Stimulated activated CD4-positive, alpha-beta T cell treated with anti-CD3 and anti-CD28 coated beads, Interleukin-4, amount 100 ng/mL, for 4 hours (primary cell): ENCODE data around the gene LGR4.
"Not testable (repeated sequence)": the region's sequence is repeated elsewhere in the genome, so short reads cannot be mapped to it uniquely, and the experiment has no call there.

Experiments
- DNase-seq, 2 experiments: peaks; one replicate each; pipeline ENCODE4 v3.0.0-alpha.2; 2020

LGR4 gene

DNA sequence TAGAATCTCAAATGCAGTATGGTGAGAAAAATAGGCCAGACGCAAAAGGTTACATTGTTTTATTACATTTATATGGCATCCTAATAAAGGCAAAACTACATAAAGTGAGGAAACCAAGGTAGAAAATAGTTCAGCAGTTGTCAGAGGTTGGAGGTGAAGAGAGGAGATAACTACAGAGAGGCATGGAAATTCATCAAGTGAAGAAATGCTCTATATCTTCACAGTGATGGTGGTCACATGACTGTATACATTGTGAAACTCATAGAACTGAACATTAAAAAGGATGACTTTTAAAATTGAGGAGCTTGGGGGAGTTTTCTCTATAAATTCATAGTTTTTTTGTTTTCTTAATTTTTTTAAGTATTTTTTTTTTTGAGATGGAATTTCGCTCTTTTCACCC is 14.4 kb downstream of the LGR4 start:
- no peak for DNase-seq

DNA sequence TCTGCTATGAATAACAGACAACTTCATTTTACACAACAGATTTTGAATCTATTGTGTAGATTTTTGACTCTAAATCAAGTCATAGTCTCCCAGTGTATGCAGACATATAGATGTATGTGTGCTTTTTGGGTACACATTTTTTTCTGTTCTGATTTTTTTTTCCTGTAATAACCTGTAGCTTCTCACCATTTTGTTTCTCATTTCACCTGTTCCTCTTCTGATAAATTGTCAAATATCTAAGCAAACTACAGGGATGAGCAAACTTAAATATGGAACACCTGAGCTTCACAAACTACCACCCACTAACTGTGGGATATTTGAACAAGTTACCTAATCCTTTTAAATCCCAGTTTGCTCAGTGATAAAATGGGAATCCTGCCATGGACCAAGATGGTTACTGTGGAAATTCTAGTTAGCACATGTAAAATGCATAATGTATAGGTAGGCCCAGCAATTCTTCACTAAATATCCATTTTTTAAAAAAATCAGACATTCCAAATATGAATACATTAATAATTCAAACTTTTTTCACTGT is 15.7 kb downstream of the LGR4 start:
- DNase-seq, result no peak

DNA sequence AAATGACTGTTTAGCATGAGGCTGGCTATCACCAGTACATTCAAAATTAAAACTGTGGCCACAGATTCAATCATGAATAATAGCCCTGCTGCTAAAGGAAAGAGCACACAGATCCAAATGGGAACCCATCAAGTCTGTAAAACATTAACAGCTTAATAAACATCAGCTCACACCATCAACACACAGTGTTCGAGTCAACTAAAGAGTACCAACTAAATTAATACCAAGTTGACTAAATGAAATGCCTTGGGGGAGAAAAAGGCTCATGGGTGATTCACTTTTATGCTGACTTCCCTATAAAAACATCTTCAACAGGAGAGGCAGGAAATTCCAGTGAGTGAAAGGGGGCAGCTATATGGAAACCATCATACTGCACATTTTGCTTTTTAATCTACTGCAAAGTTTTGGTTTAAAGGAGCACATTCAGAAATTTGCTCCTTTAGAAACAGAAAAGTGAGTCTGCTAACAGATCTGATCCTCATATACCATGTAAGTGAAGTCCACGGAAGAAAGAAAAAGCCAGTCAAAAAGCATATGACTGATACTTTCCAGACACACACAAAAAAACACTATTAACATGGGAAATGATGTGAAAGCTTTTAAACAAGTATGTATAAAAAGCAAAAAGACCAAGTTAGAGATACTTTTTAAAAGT is 16.3 kb downstream of the LGR4 start:
- no peak for DNase-seq

DNA sequence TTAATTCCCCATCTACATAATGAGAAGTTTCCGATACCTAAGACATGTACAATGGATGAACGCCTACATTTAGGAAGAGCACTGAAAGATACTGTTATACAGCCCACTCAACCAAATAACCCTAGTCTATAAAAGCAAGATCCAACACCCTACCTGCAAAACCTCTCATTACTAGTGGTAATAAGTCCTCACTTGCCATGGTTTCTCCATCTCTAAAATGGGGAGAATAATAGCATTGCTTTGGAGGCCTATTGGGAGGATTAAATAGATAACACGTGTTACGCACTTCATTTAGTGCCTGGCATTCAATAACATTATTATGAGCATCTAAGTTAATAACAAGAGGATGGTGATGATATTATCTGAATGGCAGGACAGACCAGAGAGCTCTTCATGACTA is 16.9 kb downstream of the LGR4 start:
- DNase-seq, result no peak

DNA sequence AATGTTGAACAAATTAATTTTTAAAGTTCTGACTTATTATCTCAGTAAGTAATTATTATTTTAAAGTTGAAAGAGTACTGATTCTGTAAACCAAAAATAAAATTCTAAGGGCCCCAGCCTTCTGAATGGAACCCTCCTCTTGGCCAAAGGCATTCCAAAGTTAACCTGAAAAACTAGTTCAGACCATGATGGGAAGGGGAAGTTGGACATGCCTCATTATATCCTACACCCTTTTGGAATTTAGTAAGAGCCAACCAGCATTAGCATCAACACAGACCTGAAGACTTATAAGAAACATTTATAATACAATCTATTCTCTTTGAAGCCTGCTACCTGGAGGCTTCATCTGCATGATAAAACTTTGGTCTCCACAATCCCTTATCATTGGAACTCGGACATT is 18.9 kb downstream of the LGR4 start:
- DNase-seq, result no peak

DNA sequence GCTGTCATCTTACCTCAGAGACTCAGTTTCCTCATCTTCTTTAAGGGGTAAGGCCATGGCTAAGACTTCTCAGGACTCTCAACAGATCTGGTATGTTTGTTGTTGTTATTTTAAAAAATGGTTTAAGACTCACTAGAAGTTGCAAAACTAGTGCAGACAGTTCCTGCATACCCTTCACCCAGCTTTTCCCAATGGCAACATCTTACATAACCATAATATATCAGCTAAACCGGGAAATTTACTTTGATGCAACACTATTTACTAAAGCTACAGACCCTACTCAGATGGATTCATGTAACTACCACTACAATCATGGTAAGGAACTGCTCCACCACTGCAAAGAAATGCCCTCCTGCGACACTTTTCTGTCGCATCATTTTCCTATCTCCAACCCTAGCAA is 20.4 kb downstream of the LGR4 start:
- DNase-seq, result no peak

DNA sequence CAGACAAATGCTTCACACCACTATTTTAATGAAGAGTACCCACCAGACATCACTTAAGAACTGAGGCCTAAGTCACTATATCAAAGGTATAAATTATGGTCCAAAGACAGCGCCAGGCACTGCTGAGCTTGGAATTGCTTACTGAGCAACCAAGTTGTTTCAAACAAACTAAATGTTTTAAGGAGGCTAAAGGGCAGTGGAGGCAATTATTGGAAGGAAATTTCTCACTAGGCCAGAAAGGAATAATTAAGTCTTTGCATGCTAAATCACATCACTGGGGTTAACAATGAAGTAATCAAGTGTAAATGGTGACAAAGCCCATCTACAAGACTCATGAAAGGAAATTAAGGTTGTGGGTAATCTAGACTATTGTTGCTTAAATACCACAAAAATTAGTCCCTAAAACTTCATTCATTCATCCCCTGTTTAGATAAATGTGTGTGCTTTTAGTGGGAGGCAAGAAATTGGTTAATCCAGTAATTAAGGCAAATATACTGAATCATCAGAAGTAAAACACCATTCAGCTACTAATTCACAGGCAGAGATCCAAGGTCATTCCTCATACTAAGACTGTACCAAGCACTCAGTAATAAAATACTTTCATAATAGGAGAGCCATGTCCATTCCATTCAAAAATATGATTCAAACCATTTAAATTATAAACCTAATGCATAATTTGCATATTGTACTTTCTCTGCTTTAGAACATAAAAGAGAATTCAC is 21.2 kb downstream of the LGR4 start:
- DNase-seq, result no peak

DNA sequence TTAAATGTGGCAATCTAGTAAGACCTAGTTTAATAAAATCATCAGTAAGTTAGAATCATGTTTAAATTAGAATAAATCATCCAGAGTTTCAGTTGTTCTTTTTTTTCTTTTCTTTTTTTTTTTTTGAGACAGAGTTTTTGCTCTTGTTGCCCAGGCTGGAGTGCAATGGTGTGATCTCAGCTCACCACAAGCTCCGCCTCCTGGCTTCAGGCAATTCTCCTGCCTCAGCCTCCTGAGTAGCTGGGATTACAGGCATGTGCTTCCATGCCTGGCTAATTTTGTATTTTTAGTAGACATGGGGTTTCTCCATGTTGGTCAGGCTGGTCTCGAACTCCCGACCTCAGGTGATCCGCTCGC is 24.4 kb downstream of the LGR4 start:
- DNase-seq, result not testable (repeated sequence)

DNA sequence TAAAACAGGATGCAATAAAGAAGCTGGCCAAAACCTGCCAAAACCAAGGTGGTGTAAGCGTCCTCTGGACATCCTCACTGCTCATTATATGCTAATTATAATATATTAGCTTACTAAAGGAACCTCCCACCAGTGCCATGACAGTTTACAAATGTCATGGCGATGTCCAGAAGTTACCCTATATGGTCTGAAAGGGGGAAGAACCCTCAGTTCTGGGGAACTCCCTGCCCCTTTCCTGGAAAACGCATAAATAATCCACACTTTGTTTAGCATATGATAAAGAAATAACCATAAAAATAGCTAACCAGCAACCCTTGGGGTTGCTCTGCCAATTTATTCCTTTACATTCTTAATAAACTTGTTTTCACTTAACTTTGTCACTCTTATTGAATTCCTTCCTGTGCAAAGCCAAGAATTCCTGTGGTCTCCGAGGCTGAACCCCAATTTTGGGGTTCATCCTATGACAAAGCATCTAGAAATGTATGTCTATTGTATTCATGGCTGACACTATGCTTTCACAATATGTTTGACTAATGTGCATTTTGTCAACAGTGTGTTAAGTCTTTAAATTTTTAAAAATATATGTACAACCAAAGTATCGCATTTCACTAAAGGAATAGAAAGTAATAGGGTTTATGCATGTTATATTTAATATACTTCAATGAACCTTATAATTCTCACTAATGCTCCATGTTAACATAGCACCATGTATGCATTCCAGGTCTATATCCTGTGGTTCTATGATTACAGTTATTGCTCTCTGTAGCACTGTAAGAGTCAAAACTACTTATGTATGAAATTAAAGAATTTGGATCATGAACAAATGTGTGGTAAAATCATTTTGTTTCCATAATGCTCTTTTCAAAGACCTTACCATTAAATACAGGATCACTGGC is 25.1 kb downstream of the LGR4 start:
- DNase-seq, result no peak

DNA sequence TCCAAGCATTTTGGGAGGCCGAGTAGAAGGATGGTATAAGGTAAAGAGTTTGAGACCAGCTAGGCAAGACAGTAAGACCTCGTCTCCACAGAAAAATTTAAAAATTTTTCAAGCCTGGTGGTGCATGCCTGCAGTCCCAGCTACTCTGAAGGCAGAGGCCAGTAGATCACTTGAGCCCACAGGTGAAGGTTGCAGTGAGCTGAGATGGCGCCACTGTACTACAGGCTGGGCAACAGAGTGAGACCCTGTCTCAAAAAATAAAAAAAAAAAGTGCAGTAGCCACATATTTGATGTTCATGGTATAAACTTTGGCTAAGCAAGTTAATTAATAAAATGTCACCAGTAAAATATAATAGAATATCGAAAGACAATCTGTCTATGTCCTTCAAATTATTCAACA is 27.0 kb downstream of the LGR4 start:
- DNase-seq, result no peak

DNA sequence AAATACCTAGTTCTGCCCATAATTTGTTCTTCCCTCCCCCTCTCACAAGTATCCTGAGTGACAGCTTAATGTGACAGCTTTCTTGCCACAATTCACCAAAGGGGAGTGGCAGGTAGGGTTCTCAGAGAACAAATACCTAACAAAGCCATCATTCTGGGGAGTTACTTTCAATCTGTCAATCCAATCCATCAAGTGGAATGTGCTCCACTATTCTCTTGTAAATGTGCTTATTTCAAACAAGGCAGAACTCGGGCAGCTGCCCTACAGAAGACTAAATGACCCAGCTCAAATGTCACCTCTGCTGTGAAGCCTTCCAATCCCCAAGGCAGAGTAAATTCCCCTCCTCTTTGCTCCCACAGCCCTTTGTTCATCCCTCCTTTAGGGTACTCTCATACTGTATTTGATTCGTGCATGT is 27.8 kb downstream of the LGR4 start:
- DNase-seq, result no peak

DNA sequence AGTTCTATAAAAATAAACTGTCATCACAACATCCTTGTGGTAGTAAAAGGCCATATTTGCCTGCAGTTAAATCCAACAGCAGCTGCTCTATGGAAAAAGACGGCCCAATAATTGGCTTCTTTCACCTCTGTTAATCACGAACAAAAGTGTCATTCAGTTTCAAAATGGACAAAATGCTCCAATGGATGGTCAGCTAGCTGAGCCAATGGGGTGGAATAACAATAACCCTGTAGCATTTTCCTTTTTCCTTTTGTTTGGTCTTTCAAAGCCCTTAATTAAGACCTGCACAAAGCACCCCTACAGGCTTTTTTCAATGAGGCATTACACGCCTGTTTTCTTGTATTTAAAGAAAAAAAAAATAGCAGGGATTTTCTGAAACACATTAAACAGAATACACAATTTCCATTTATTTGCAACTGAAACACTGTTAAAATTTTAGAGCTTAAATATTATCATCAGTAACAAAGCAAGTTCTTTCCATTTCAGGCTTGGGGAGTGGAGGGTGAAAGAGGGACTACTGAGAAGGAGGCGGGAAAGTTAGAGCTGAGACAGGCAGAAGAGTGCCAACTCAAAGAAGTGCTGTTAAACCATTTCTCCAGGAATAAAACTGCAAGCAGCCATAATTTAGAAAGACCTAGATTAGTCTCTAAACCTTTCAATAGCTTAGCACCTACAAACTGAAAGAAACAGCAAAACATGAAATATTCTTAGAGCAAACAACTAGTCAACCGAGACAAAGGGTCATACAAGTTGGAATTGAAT is 28.7 kb downstream of the LGR4 start:
- no peak for DNase-seq

DNA sequence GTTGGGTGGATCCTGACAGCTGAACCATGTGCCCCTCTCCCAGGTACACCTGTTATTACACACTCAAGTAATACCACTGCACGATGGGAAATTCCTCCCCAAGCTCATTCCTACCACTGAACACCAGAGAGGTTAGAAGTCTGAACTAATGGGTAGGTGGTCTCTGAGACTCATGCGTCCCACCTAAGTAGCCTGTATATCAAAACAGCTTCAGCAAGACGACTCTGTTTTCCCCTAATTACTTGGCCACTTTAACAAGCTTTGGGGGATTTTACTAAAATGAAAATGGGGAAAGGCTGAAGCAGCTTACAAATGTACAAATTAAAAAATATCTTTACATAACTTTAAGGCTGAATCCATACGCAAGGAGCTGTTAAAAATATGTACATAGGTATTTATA is 29.4 kb downstream of the LGR4 start:
- DNase-seq, result no peak

DNA sequence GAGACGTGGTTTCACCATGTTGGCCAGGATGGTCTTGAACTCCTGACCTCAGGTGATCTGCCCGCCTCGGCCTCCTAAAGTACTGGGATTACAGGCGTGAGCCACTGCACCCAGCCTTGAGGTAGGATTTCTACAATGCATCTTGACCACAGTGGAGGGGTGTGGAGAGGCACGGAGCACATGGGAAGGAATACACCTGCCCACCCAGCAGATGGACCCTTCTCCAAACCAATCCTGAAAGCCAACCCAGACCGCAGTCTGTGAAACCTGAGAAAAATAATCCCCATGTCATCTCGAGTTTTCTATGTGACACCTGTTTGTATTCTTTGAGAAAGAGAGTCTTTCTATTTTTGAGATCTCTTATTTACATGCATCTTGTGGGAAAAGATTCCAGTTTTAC is 32.5 kb downstream of the LGR4 start:
- no peak for DNase-seq

DNA sequence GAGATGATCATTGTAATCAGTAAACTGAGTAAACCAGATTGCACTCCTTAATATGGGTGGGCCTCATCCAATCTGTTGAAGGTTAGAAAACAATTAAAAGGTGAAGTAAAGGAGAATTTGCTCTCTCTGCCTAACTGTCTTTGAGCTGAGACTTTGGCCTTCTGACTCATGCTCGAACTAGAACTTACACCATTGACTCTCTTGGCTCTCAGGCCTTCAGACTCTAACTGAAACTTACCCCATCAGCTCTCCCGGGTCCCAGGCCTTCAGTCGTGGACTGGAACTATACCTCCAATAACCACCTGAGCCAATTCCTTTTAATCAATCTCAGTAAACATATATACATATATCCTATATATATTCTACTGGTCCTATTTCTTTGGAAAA is 34.0 kb downstream of the LGR4 start:
- no peak for DNase-seq

DNA sequence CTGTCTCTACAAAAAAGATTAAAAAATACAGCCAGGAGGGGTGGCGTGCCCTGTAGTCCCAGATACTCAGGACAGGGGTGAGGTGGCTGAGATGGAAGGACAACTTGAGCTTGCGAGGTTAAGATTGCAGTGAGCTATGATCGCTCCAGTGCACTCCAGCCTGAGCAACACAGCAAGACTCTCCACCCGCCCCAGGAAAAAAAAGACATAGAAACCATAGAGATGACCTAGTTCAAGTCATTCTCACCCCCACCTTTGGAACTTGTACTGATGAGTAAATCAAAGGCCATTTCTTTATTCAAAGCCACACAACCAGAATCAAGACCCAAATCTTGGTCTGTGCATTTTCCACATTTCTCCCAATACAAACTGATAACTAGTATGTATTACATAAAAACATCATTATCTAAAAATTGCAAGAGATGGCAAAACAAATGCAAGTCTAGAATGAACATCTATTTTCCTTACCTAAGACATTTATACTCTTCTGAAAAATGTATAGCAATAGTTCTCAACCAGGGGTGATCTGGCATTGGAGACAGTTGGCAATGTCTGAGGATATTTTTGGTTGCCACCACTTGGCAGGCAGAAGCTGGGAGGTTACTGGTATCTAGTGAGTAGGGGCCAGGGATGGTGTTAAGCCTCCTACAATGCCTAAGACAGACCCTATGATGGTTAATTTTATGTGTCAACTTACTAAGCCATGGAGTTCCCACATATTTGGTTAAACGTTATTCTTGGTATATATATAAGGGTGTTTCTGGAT is 34.6 kb downstream of the LGR4 start:
- no peak for DNase-seq

DNA sequence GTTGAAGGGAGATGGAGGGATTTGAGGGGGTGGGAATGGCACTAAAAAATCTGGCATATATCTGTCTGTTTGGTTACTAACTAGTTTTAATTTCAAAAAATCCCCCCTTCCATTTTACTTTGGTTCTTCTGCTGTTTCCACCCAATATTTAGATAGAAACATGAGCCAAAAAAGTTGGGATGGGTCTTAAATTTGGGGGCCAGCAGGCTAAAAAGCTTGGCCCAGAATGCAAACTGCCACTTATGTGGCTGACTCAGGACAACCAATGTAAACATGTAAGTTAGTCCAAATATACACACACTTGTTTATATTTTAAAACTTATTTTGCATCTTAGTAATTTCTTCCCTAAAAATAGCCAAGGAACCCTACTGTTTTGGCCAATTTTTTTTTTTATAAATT is 35.7 kb downstream of the LGR4 start:
- no peak for DNase-seq

DNA sequence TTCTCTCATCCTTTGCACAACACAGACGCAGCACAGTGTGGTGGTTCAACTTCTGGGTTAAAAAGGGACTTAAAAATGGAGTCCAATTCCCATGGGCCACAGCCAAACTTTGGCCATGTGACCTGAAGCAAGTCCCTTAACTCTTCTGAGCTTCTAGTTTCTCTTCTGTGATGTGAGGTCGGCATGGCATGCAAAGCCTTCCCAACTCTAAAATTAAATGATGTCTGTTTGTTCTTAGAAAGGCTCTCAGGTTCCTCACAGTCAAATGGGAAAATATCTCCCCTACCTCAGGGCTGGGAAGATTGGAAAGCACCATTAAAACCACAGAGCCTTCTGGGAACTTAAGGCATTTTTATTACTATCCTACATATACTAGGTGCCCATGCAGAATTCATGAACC is 38.8 kb downstream of the LGR4 start:
- no peak for DNase-seq

DNA sequence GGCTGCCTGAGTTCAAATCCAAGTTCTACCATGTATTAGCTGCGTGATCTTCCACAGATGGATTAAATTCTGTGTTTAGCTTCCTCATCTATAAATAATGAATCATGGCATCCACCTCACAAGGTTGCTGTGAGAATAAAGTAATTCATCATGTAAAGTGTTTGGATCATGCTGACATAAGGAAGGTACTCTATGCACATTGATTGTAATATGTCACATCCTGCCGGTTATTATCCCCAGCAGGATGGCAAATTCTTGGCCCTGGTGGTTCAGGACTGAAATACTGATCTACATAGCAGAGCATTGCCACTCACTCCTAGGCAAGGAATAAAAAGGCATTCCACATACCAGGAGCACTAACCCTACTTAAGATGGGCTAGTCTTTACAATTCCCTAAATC is 40.8 kb downstream of the LGR4 start:
- DNase-seq, result no peak

DNA sequence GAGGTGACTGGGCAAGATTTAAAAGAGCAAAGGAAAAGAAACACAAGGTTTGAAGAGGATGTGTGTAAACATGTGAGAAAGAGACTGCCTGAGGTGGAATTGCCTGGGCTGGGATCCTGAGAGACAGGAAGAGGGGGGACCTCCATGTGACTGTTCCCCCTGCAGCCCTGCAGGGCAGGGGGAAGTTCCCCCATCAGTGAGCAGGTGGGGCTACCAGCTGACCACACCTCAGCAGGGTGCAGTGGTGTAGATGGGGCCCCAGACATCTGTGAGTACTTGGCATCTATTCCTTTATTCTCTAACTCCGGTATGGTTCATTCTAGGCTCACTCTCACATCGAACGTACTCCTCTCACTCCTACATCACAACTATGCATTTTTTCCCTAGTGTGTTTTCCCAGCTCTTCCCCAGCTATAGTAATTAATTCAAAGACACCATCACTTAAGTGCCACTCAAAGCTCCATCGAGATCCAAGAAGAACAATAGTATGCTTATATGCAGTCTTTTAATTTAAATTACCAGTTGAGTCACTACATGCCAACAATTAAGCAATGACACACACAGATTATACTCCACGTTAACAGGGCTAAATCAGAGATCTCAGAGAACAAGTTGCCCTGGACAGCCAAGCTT is 42.7 kb downstream of the LGR4 start:
- no peak for DNase-seq

DNA sequence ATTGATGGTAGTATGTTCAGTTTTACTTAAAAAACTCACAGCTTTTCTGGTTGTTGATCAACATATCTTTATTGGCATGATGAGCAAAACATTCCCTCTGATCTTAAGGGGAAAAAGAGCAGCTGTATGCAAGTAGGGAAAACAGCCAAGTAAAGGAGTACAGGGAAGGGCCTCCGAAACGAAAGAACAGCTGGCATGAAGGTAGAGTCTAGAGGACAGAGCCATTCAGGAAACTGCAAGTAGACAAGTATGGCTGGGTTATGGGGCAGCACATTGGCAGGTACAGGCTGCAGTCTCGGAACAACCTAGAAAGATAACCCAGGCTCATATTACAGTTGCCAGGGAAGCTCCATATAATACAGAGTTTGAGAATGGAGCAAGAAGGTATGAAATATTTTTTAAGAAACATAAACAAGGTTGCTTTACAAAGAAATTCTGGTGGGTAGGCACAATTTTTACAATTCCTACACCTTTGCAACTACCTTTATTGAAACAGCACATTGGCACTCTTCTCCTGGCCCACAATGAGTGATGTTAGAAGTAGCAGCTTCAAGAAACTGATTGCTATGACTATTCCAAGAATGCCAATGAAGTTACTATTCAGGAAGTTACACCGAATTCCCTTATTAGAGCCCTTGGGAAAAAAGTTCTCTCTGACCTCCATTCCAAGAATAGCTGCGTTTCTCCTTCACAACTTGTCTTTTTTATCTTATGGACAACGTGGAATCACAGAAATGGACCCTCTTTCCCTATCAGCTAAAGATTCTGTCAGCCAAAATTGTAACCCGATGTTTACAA is 45.2 kb downstream of the LGR4 start:
- no peak for DNase-seq
